B cell (primary cell): ENCODE measurements around the gene CHAF1B. TPM values are rescaled to one million over a fixed set of nuclear protein-coding genes. Genes with fewer than 3 reads are reported as not detected.

ENCODE experiments used
- ATAC-seq: fragments of 200-7000 bp; cut with Tn5 transposase; one replicate; pipeline ENCODE4 v1.10.0; 2021; ENCODE audit warnings: low read depth, mild to moderate bottlenecking, moderate number of reproducible peaks, moderate library complexity
- CTCF ChIA-PET: fragments of 350-600 bp; sonication (Branson Sonifier 250); formaldehyde crosslinking; loops from one replicate; lab custom pipeline; 2021; ENCODE audit warnings: antibody characterized with exemption, inconsistent platforms; lab: Charles Lee
- POLR2A ChIA-PET: fragments of 350-600 bp; sonication (Branson Sonifier 250); formaldehyde crosslinking; loops from one replicate; lab custom pipeline; 2021; ENCODE audit warnings: antibody characterized with exemption; lab: Charles Lee
- DNase-seq: peaks from one replicate; pipeline ENCODE4 v3.0.0; 2013
- H2AFZ ChIP-seq: 2 replicates; pipeline ENCODE4 v1.6.1; 2012; ENCODE audit warnings: mild to moderate bottlenecking, low read depth, low read length; ENCODE audit not compliant: insufficient read depth, poor library complexity, severe bottlenecking
- H3K27ac ChIP-seq, 2 donors: 1 replicate in 1 of 2; 2 replicates in 1 of 2; pipeline ENCODE4 v1.5.1; 2012 to 2013; ENCODE audit warnings: low read length in 2 of 2, mild to moderate bottlenecking in 2 of 2, moderate library complexity in 1 of 2
- H3K27me3 ChIP-seq, 4 experiments: fragments of 200-600 bp in 1 of 4; sonication (generic) in 1 of 4; replicated peaks in 1 of 4; 1 replicate in 2 of 4; 2 replicates in 2 of 4; pipeline versions ENCODE4 v1.6.1 to v1.7.0; 2013 to 2016; ENCODE audit warnings: low read length in 3 of 4, mild to moderate bottlenecking in 2 of 4, mixed read lengths in 1 of 4, moderate library complexity in 1 of 4; ENCODE audit not compliant: insufficient read depth in 4 of 4, control insufficient read depth in 3 of 4; ENCODE audit errors: control extremely low read depth in 1 of 4
- H3K36me3 ChIP-seq, 2 experiments: replicated peaks in 1 of 2; 1 replicate in 1 of 2; 2 replicates in 1 of 2; pipeline versions ENCODE4 v1.6.1 to v1.7.1; 2013; ENCODE audit warnings: low read length in 1 of 2; ENCODE audit not compliant: insufficient read depth in 2 of 2, control insufficient read depth in 1 of 2; ENCODE audit errors: control extremely low read depth in 1 of 2, extremely low read depth in 1 of 2
- H3K4me1 ChIP-seq, 2 donors: fragments of 200-600 bp in 1 of 2; sonication (generic) in 1 of 2; 1 replicate in 1 of 2; 2 replicates in 1 of 2; pipeline versions ENCODE4 v1.5.1 to v1.6.1; 2013 to 2017; ENCODE audit warnings: low read length in 2 of 2; ENCODE audit not compliant: control insufficient read depth in 2 of 2, insufficient read depth in 2 of 2
- H3K4me2 ChIP-seq: replicated peaks from 2 replicates; pipeline ENCODE3; 2012; ENCODE audit warnings: mild to moderate bottlenecking, low read depth, low read length; ENCODE audit not compliant: poor library complexity, severe bottlenecking
- H3K4me3 ChIP-seq, 5 experiments: fragments of 200-600 bp in 1 of 5; sonication (generic) in 1 of 5; 1 replicate in 3 of 5; 2 replicates in 2 of 5; pipeline versions ENCODE4 v1.5.1 to v1.7.0; 2011 to 2016; ENCODE audit warnings: low read length in 4 of 5, mild to moderate bottlenecking in 4 of 5, low read depth in 2 of 5, control low read depth in 1 of 5, moderate library complexity in 1 of 5; ENCODE audit not compliant: insufficient read depth in 1 of 5; ENCODE audit errors: control extremely low read depth in 1 of 5, extremely low read depth in 1 of 5
- H3K79me2 ChIP-seq: fragments of 200-600 bp; sonication (generic); one replicate; pipeline ENCODE4 v1.6.0; 2016; ENCODE audit warnings: low read length; ENCODE audit not compliant: control insufficient read depth, insufficient read depth
- H3K9ac ChIP-seq: fragments of 200-600 bp; sonication (generic); 2 replicates; pipeline ENCODE4 v1.6.1; 2017; ENCODE audit warnings: mild to moderate bottlenecking, low read length, moderate library complexity
- H3K9me3 ChIP-seq, 3 donors: one replicate each; pipeline versions ENCODE4 v1.6.1 to v1.7.1; 2013; ENCODE audit warnings: low read length in 2 of 3; ENCODE audit not compliant: control insufficient read depth in 2 of 3, insufficient read depth in 1 of 3; ENCODE audit errors: control extremely low read depth in 1 of 3
- H4K20me1 ChIP-seq: 2 replicates; pipeline ENCODE4 v1.6.0; 2012; ENCODE audit warnings: mild to moderate bottlenecking, low read length; ENCODE audit not compliant: insufficient read depth, control insufficient read depth, poor library complexity, severe bottlenecking
- H3K27ac Mint-ChIP-seq: one replicate; pipeline ENCODE4 v1.8.0; 2021; ENCODE audit warnings: mixed read lengths
- H3K27me3 Mint-ChIP-seq: one replicate; pipeline ENCODE4 v1.8.0; 2021; ENCODE audit warnings: mixed read lengths
- H3K4me1 Mint-ChIP-seq: one replicate; pipeline ENCODE4 v1.8.0; 2021; ENCODE audit warnings: mixed read lengths
- H3K4me3 Mint-ChIP-seq: one replicate; pipeline ENCODE4 v1.8.0; 2021; ENCODE audit warnings: mixed read lengths
- H3K9me3 Mint-ChIP-seq: one replicate; pipeline ENCODE4 v1.8.0; 2022; ENCODE audit warnings: mixed read lengths; ENCODE audit not compliant: insufficient read depth
- CTCF ChIP-seq: fragments of 200-600 bp; IDR thresholded peaks from one replicate; pipeline ENCODE4 v1.8.0; 2022; ENCODE audit warnings: antibody characterized with exemption, mild to moderate bottlenecking
- EZH2 ChIP-seq: IDR thresholded peaks from 2 replicates; pipeline ENCODE4 v1.6.1; 2012; ENCODE audit warnings: borderline replicate concordance, low read depth, mild to moderate bottlenecking, moderate library complexity, low read length; ENCODE audit not compliant: insufficient read depth, poor library complexity, severe bottlenecking
- WGBS: methylation state at CpG from one replicate; pipeline ENCODE4 v1.1.5; 2013; ENCODE audit warnings: missing lambda C conversion rate; ENCODE audit not compliant: insufficient coverage; 5-methylcytosine and 5-hydroxymethylcytosine counted together
- intact Hi-C: fragments of 100-400 bp; cut with micrococcal nuclease; formaldehyde crosslinking; loops from one replicate; pipeline ENCODE4 v1.10.0; 2022
- polyA plus RNA-seq: library from polyadenylated mRNA; depleted of rRNA; stranded (reverse); fragments of >200 nt; gene quantifications from 2 replicates; pipeline ENCODE4 v1.2.3, GENCODE V29; 2012
- total RNA-seq, 2 donors: library from RNA; stranded (reverse); fragments of 120-200 nt in 1 of 2; gene quantifications; 1 replicate in 1 of 2; 2 replicates in 1 of 2; pipeline versions ENCODE4 v1.2.3 to v1.2.4, GENCODE V29; 2013 to 2022

The CHAF1B gene
- total and polyA plus RNA-seq, 2 donors (not counting 1 experiment from before 2014, with no cell fraction given): 1.1 to 1.9 TPM

- Histone ChIP-seq H3K9ac (no peak overlapping the region), H3K36me3 (peaks cover 0 to 2% of the 10 kb centered on the region in 2 experiments), H3K79me2 (no peaks in the 10 kb centered on the region), H3K9me3 (no peaks in the 10 kb centered on the region), H3K4me2 (no peak overlapping the region), H3K4me1 (no peaks in the 10 kb centered on the region), H3K4me3 (no peak overlapping the region), H4K20me1 (no peaks in the 10 kb centered on the region), H2AFZ (no peak overlapping the region), H3K27ac (no peak overlapping the region), H3K27me3 (no peaks in the 10 kb centered on the region)
- WGBS: 20% methylated on average over 2 of the region's 8 CpGs
- H3K4me1 Mint-ChIP-seq: peaks cover 1% of the 10 kb centered on the region
- no peaks in the 10 kb centered on the region for H3K27me3 Mint-ChIP-seq
- POLR2A ChIA-PET: no interaction called here
- no peaks in the 10 kb centered on the region for H3K9me3 Mint-ChIP-seq
- CTCF ChIA-PET: interaction anchor here (1.4 to 1.7 kb wide), 2 partner anchors 10 to 507 kb away, joined by 3 to 7 read pairs; no protein-coding TSS in a partner anchor
- TF ChIP-seq CTCF (peak; percentile 62), EZH2 (no peak)
- no peak overlapping the region for H3K27ac Mint-ChIP-seq
- H3K4me3 Mint-ChIP-seq: no peak overlapping the region
- DNase-seq: peak; percentile 52
- ATAC-seq: peak; percentile 58
- intact Hi-C loops: loop anchor here (1.0 kb wide), 1 partner anchor 10 kb away; no protein-coding TSS in a partner anchor
These were observed 34.8 kb downstream of the CHAF1B start for GRCh38 chr21:36419996-36420395.

- no peak overlapping the region for H3K4me3 ChIP-seq
- intact Hi-C loops: loop anchor here (1.0 kb wide), 1 partner anchor 10 kb away; no protein-coding TSS in a partner anchor
- H3K9me3 ChIP-seq: no peaks in the 10 kb centered on the region
- 96% methylated on average over 17 of the region's 18 CpGs for WGBS
- DNase-seq: no peak
- peaks cover 0 to 2% of the 10 kb centered on the region in 2 experiments for H3K36me3 ChIP-seq
- Mint-ChIP-seq H3K4me3 (no peak overlapping the region), H3K27ac (no peak overlapping the region), H3K4me1 (peaks cover 1% of the 10 kb centered on the region), H3K27me3 (no peaks in the 10 kb centered on the region), H3K9me3 (no peaks in the 10 kb centered on the region)
- no peaks in the 10 kb centered on the region for H3K4me1 ChIP-seq
- no peak overlapping the region for H2AFZ ChIP-seq
- H3K4me2 ChIP-seq: no peak overlapping the region
- H3K27ac ChIP-seq: no peak overlapping the region
- no peak overlapping the region for H3K9ac ChIP-seq
- no peaks in the 10 kb centered on the region for H3K79me2 ChIP-seq
- TF ChIP-seq EZH2 (no peak), CTCF (no peak)
- ATAC-seq: no peak
- no peaks in the 10 kb centered on the region for H3K27me3 ChIP-seq
- ChIA-PET POLR2A (no interaction called here), CTCF (interaction anchor here (1.4 to 1.7 kb wide), 2 partner anchors 9 to 506 kb away, joined by 3 to 7 read pairs; no protein-coding TSS in a partner anchor)
- H4K20me1 ChIP-seq: no peaks in the 10 kb centered on the region
These were observed 35.6 kb downstream of the CHAF1B start for GRCh38 chr21:36420571-36421339.
